CD4-positive, alpha-beta T cell treated with Interleukin-15 for 1 hour (primary cell): ENCODE data around the gene QKI.
"Not testable (repeated sequence)": the region's sequence is repeated elsewhere in the genome, so short reads cannot be mapped to it uniquely, and the experiment has no call there.

ENCODE experiments used
- DNase-seq: peaks from one replicate; pipeline ENCODE4 v3.0.0-alpha.2; 2020

QKI gene

DNA sequence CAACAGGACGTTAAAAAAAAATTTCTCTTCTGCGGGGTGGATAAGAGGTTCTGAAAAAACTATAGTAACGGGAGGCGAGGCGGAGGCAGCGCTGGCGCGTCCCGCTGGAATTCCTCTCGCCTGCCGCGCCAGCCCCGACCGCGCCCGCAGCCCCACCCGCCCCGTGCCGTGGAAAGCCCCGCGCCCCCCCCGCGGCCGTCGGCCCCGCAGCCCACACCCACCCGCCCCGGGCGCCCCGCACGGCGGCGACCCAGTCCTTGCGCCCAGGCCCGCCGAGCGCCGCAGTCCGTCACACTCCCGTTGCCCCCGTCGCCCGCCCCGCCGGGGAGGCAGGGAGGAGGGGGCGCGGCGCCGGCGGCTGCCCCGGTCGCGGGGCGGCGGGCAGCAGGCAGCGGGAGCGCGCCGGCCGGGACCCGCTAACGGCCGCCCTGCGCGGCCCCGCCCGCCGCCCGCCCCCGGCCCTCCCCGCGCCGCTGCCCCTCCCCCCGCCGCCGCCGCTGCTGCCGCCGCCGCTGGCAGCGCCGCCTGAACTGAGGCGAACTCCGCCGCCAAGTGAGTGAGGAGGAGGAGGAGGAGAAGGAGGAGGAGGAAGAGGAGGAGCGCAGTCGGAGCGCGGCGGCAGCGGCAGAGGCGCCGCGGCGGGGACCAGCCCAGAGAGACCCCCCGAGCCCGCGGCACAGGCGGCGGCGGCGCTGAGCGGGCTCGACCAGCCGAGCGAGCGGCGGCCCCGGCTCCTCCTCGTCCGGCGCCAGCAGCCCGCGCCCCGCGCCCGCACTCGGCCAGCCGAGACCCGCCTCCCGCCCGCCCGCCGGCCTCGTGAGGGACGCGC is at the start of gene QKI:
Gene QKI (plus strand): TSS at position 602 of the 829 bp plus-strand sequence. CDS start 476 bp downstream, outside the sequence.
- DNase-seq, result peak; percentile 87

DNA sequence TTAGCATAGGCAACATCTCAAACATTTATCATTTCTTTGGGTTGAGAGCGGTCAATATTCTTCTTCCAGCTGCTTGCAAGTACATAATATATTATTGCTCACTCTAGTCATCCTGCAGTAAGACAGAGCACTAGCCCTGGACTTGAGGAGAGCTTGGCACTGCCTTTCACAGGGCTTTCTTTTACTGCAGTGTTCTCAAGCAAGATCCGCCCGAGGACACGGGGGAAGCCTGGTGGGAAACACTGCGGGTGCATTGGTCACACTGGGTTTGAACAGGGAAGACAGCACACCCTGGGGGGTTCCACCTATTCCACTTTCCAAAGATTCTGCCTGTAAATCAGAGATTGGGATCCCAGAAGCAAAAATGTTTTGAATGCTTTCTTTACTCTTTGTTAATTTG is 48.2 kb upstream of the QKI start:
- DNase-seq, result no peak

DNA sequence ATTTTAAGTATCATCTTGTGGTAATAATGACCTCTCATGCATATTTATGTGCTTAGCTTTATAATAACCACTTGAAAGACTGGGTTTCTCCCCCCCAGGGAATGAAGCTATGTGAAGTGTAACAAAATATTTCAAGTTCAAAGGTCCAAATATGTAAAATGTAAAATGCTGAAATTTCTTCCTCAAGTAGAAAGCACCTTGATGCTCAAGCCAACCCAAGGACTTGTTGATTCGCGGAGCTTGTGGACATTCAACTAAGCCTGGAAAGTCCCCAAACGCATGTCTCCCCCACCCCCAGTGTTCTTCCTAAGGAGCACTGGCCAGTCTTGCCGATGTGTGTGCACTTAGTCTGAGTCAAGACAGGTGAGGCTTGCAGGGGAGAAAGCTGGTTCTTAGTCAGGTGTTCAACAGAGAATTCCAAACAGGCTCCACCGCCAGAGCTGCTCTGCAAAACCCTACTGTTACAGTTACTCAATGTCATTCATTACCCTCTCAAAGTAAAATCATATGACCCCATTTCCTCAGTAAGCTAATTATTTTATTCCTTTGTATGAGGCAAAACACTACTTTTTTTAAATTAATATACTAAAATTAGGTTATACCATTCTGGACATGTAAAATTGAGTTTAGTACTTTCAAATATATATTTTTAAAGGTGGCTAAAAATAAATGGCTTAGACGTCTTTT is 46.9 kb upstream of the QKI start:
- DNase-seq, result no peak

DNA sequence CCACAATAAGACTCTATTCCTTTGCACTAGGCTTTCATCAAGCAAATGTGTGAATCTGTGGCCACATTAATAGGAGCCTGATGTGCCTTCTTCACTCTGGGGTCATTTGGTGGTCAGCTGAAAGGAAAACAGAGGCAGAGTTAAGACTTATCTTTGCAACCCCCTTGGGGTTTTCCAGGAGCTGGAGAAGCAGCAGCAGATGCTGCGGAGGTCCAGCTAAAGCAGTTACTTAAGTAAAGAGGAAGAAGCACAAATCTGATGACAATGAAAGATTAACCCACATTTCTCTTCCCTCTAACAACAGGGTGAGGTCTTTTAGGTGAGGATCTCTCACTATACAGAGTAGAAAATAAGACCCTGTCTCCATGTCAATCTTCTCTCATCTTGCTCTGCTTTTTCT is 45.4 kb upstream of the QKI start:
- DNase-seq, result no peak

DNA sequence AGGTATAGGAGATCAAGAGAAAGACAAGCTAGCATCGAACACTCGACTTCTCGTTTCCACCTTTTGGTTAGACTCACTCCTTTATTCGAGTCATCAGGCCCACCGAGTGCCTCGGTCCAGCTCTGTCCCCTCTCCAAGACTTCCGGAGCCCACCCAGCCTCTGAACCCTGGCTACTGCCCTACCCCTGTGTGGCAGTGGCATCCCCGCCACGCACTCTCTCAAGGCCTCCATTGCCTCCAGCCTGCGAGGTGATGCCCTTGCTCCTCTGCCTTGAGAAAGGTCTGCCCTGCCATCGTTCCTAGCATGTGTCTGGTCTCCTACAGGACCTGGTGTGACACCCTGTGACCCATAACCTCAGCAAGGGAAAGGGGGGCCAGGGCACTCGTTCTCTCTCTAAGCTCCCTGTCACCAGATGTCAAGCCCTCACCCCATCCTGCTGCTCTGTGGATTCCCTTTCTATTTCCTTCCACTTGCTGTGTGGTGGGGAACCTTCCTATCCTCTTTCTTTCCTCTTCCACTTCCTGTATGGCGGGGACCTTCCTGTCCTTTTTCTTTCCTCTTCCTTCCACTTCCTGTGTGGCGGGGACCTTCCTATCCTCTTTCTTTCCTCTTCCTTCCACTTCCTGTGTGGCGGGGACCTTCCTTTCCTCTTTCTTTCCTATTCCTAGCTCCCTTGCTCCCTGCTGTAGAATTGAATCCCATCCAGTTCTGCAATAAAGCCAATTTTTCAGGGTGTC is 44.7 kb upstream of the QKI start:
- no peak for DNase-seq

DNA sequence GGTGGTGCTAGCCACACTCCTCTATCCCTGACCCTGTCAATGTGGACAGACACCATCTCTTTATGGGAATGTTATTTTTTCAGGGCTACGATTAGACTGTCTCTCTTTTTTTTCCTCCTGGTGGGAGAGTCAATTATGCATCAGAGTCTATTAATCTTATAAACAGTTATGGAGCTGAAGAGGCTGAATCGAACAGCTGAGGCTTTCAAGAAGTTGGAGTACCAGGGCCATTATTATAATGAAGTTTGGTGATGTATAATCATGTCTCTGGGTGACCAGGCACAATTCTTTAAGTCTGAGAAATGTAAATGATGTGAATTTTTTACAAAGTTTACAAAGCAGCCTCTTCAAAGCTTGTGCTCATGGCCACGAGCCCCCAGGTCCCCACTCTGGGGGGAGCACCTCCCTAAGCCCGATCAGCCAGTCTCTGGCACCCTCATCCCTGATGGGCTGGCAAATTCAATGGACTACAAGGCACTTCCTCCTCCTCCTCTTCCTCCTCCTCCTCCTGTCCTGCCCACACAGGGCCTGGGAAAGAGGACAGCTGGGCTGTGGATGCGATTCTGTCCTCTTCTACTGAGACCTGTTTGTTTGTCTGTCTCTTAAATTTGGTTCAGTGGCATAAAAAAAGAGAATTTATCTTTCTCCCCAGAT is 43.9 kb upstream of the QKI start:
- DNase-seq, result no peak

DNA sequence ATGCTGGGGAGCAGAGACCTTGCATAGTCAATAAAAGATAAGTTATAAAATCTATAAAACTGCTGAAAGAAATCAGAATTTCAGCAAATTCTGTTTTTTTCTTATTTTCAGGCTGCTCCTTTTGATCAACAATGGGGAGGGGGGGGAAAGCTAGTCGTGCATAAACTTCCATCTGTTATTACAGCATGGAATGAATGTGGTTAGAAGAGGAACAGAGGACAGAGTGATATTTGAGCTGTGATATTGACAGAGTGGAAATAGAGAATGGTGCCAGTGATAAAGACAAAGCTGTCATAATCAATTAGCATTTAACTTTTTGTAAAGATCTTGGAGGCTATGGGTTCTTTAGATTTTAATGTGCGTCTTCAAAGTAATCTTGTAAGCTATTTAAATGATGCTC is 43.4 kb upstream of the QKI start:
- no peak for DNase-seq

DNA sequence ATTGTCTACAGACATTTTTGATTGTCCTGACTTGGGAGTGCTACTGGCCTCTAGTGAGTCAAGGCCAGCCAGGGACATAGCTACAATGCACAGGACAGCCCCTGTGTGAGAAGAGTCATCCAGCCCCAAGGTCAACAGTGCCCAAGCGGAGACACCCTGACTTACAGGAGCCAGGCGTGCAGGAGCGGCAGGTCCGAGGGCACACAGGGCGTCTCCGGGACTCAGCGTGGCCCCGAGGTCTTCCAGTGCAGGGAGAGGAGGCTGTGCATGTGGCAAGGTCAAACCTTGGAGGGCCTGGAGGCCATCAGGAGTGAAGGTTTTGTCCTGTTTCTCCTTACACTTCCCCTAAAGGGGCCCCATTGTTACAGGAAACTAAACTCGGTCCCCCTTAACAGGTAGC is 41.3 kb upstream of the QKI start:
- DNase-seq, result no peak

DNA sequence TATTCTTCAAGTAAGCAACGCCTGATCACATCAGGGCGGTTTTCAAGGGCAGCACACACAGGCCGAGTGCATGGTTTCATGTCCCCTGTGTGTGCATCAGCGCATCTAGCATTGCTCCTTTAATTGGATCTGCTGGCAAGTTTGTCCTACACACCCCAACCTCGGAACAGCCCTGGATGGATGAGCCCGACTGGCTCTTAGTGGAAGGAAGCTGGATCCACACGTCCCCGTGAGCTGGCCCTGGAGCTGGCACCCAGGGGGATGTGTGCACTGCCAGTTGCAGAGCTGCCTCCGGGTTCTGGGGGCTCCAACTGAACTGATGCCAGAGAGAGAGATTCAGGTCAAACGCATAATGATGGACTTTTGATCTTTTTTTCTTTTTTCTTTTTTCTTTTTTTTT is 39.2 kb upstream of the QKI start:
- no peak for DNase-seq

DNA sequence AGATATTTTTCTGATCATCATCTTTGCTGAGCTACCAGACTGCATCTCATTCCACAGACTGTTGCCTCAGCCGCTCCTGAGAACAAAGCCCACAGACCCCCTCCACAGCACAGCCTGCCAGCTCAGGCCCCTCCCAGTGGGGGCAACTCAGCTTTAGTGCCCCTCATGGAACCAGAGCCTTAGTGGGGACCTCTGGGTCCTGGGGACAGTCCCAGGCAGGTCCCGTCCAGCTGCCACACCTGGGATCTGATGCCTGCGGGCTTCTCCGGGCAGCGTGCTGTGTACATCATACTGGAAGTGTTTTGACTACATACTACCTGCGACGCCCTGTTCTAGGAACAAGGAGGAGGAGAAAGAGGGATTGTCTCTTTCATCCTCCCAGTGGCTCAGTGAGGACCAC is 38.3 kb upstream of the QKI start:
- DNase-seq, result no peak

DNA sequence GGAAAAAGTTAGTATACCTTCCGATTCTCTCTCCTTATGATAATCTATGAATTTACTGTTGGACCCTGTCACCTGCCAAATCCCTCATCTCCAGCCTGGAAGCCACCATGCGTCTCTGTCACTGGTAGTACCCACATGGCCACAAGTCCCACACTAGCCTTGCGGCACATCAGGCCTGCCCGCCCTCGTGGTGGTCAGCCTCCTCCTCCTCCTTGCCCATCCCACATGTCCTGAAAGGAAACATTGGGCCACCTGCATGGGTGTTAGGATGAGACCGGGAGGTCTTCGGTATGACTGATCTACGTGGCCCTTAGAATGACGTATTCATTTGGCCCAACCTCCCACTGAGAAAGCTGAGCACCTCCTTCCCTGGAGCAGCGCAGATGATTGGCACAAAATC is 37.0 kb upstream of the QKI start:
- DNase-seq, result no peak

DNA sequence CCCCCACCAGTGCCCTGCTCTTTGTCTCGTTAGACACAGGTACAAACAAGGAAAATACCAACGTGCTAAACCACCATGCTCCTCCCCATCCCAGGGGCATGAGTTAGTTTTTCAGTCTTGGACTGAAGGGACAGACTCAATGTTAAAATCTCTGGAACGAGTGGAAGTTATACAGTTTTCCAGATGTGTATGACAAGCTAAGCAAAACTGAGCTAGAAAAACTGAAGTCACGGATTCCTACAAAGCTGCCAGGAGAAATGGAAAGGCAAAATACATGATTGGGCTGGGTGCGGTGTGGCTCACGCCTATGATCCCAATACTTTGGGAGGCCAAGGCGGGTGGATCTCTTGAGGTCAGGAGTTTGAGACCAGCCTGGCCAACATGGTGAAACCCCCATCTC is 34.3 kb upstream of the QKI start:
- DNase-seq, result no peak

DNA sequence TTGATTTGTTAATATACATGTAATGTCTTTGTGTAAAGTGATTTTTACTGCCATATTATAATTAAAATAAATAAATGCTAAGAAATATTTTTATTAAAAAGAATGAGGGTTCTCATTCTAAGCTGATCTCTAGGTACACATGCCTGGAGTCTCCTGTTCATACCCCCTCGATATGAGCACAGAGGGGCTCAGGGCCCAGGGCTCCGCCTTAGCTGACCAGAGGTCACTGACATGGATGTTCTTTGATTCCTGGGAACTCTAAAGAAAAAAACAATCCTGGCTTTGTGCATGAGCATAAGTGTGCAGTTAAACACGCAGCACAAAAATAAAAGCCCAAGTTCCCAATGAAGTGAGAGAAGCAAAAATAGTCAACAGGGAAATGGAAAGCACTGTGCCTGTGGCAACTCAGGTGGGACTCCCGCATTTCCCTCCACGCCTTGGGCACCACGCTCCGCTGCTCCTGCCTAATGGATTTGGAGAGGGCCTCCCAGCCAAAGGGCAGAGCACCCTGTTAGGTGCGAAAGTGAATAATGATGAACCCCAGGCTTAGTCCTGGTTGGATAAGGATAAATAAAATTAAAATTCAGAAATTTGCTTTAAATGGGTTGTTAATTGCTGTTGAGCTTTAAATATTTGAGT is 33.3 kb upstream of the QKI start:
- DNase-seq, result no peak

DNA sequence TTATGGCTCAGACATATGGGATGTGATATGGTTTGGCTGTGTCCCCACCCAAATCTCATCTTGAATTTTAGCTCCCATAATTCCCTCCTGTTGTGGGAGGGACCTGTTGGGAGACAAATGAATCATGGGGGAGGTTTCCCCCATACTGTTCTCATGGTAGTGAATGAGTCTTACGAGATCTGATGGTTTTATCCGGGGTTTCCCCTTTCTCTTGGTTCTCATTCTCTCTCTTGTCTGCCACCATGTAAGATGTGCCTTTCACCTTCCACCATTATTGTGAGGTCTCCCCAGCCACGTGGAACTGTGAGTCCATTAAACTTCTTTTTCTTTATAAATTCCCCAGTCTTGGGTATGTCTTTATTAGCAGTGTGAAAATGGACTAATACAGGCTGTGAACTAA is 31.1 kb upstream of the QKI start:
- DNase-seq, result not testable (repeated sequence)

DNA sequence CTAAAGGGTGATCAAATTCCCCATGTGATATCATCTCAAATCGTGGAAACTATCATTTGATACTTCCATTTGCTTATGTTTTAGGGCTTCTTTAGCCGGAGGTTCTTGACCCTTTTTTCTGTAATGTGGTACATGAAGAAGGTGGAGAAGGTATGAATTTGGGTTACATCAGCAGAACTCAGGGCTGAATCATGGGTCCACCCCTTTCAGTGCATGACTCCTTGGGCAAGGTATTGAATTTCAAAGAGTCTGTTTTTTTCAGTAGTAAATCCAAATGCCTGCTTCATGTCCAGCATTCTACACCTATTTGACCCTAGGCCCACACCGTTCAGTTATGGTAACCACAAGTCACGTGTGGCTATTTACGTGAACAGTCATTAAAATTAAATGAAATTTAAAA is 30.6 kb upstream of the QKI start:
- no peak for DNase-seq

DNA sequence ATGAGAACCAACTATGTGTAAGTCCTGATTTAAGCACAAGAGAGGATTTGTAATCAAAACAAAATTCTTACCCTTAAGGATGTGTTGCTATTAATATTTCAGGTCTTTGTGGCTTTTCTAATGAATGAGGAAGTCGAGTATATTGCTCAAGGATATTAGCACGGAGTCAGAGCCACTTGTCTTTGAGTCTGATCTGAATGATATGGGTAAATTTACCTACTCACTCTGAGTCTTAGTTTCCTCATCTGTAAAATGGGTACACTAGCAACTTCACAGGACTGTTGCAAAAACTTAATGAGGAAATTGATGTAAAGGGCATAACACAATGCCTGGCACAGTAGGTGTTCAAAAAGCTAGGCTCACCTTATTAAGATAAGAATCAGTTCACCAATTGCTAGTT is 30.0 kb upstream of the QKI start:
- DNase-seq, result no peak

DNA sequence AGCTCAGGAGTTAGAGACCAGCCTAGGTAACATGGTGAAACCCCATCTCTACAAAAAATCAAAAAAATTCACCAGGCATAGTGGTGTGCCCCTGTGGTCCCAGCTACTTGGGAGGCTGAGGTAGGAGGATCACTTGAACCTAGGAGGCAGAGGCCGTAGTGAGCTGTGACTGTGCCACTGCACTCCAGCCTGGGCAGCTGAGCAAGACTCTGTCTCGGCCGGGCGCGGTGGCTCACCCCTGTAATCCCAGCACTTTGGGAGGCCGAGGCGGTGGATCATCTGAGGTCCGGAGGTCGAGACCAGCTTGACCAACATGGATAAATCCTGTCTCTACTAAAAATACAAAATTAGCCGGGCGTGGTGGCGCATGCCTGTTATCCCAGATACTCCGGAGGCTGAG is 29.0 kb upstream of the QKI start:
- not testable (repeated sequence) for DNase-seq

DNA sequence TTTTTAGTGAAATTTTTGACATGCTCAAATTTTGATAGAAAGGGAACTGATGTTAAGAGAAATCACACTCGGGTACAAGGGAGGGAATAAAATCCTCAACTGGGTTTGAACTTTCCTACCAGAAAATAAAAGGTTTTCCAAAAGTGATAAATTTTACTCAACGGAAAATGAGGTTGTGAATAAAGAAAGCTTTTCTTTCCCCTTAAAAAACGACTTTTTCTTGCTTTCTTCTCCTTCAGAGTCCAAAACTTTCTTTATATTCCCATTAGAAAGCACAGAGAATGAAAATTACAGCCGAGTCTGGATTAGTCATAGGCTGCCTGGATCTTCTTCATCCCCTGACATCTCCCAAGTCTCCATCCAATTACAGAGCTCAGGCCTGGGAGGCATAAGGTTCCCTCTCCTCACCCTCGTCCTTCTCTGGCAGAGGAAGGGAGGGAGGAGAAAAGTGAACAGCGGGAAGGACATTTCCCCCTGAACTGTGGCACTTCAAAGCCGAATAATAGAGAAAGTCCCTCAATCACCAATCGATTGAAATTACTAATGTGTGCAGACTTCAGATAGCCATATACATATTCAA is 28.1 kb upstream of the QKI start:
- no peak for DNase-seq

DNA sequence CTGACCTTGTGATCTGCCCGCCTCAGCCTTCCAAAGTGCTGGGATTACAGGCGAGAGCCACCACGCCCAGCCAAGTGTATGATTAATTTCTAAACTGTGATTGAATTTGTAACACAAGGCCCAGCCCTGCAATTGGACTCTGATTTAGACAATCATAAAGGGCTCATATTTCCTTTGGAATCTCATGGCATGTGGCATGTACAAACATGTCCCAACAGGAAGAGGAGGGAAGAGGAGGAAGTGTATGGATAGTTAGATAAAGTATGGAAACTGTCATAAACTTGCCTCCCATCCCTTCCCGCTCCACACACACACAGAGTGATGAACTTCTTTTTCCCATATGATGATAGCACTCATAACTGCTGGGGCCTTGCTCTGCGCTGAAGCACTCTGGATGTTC is 27.2 kb upstream of the QKI start:
- DNase-seq, result no peak

DNA sequence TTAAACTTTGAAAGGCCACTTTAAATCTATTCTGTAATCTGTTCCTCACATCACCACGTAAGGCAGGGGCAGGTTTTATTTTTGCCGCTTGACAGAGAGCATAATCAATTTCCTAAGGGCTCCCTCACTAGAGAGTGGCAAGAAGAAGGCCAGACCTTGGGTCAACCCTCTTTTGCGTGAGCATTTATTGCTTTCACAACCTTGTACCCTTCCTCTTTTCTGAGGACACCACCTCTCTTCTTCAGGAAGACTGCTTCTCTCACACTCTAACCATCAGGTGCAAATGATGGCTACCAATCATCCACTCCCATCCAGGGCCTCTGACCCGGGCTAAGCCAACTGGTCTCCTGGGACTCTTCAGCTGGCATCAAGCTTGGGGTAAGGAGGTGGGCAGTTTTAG is 25.2 kb upstream of the QKI start:
- no peak for DNase-seq

DNA sequence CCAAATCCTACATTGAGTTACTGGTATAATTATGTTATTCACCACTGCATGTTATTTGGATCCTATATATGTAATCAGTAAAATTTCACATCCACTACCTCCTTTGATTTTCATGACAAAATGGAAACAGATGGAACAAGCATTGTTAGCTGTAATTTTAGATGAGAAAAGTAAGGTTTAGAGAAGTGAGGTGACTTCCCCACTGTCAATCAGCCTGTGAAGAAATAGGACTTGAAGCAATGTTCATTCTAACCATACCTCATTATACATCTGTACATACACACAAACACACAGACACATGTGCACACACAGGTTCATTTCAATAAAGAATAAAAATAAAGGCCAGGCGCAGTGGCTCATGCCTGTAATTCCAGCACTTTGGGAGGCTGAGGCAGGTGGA is 23.7 kb upstream of the QKI start:
- DNase-seq, result no peak

DNA sequence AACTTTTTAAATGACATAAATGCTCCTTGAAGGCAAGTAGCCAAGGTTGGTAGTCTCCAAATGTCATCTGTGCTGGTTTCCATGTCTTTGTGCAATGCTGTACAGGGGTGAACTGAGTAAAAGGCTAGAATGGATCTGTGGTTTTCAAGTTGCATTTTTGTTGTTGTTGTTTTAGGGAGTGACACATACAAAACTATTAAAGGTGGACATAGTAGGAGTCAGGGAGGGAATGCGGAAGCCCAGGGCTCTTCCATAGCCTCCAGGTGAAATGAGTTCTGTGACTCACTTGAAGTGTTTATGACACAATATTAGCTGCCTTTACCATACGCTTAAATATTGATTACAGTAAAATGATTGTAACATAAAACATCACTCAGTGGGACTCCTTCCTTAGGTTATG is 22.5 kb upstream of the QKI start:
- no peak for DNase-seq

DNA sequence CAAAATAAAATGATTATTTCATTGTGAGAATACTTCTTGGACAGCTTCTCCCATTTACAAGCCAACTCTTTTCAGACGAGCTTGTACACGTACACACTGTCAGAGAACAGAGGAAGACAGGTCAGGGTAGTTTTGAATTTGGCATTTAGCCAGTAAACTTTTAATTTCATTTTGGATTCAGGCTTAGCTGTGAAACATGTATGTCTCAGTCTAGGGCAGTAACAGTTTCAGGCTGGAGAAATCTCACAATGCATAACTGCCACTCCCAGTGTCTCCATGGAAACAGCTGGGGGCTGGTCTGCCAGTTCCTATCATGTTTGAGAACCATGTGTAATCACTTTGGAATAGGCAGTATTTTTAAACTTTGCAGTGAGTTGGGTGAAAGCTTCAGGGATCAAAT is 22.0 kb upstream of the QKI start:
- no peak for DNase-seq
